Activated CD8-positive, alpha-beta memory T cell treated with anti-CD3 and anti-CD28 coated beads, Interleukin-2, amount 50 U/mL, for 1 hour (primary cell): Measurements from ENCODE around the gene CR1.
"Not testable (repeated sequence)": the region's sequence is repeated elsewhere in the genome, so short reads cannot be mapped to it uniquely, and the experiment has no call there.

Experiments used
- DNase-seq: peaks from one replicate; pipeline ENCODE4 v3.0.0-alpha.2; 2020; ENCODE audit errors: extremely low read depth

Gene CR1

DNA sequence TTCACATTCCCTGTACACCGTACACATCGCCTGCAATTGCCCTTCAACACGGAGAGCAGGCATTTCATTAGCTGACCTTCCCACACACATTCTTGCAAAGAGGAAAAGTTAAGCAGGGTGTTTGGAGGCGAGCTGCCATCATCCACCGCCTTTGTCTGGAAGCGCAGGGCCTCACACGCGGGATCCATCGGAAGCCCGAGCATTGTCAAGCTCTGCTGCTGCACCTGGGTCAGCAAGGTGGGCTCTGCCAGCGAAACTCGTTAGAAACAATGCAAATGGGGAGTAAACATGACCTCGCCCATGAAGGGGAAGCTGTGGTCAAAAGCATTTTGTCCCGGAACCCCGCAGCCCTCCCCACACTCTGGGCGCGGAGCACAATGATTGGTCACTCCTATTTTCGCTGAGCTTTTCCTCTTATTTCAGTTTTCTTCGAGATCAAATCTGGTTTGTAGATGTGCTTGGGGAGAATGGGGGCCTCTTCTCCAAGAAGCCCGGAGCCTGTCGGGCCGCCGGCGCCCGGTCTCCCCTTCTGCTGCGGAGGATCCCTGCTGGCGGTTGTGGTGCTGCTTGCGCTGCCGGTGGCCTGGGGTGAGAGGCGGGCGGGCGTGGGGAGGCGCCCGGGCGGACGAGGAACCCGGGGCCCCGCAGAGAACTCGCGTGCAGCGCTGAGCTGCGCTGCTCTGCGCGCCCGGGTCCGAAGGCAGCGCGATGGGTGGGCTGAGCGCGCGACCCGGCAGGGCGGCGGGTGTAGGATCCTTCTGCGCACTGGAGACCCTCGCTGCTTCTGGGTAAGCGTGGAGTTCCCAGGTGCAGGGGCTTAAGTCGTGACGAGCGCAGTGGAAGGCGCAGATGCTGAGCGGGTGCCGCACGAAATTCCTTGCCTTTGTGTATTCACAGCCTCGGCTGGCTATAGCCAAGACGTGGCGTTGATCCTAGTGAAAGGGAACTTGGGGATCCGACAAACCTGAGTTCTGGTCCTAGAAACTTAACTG is at the start of gene CR1:
Gene CR1 (plus strand): TSS at position 357 of the 992 bp plus-strand sequence. CDS start 111 bp downstream, at position 468.
- no peak for DNase-seq

GRCh38 chr1:207453710-207454045 is 42.3 kb upstream of the CR1 start:
- no peak for DNase-seq

DNA sequence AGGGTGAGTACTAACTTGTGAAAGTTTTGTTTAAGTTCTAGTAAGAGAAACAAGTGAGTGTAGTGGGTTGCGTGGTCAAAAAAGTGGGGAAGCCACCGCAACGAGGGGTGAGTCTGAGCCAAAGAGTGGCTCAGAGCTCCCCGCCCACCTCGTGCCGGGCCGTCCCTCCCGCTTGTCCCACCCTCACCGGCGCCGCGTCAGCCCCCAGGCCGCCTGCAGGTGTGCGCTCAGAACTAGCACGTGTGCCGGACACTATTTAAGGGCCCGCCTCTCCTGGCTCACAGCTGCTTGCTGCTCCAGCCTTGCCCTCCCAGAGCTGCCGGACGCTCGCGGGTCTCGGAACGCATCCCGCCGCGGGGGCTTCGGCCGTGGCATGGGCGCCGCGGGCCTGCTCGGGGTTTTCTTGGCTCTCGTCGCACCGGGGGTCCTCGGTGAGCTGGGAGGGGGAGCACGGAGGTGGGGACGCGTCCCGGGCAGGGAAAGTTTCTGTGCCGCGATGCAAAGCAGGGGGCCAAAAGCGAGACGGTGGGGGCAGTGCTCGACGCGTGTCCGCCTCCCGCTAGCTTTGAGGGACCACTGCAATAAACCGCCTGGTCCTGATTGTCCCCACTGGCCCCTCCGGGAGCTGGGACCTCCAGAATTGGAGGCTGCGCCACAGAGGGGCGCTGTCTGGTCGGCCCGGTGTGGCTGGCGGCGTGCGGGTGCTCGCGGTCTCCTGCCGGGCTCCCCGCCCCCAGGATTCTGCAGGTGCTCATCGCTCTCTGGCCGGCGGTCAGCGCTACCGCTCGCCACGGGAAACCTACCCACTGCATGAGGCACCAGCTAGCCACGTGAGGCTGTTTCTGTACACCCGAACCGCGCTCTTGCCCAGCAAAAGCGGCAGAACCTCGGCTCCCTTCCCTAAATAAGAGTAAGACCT is 41.7 kb upstream of the CR1 start, which contains the start of gene CR2:
Gene CR2 (plus strand): TSS at position 283 of the 919 bp plus-strand sequence. CDS start 91 bp downstream, at position 374.
- no peak for DNase-seq

DNA sequence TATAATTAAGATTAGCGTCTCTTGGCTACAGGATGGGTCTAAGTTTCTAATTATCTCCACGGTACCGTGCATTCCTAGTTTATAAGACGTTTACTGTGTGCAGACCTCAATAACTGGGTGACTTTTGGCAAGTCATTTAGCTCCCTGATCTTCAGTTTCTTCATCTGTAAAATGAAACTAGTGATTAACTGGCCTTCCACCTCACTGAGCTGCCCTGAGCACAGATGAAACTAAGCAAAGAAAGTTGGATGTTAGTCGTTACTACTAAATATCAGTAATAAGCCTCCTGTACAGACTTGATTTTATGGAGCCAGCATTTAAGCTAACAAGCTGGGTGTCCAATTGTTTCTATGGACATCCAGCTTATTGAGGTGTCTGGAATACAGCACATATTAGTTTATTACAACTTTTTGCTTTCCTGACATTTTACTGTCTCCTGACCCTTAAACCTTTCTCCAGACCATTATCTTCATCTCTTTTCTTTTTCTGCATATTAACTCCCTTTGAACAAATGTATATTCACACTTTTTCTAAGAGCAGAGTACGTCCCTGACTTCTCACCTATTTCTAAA is 40.7 kb upstream of the CR1 start:
- DNase-seq, result no peak

DNA sequence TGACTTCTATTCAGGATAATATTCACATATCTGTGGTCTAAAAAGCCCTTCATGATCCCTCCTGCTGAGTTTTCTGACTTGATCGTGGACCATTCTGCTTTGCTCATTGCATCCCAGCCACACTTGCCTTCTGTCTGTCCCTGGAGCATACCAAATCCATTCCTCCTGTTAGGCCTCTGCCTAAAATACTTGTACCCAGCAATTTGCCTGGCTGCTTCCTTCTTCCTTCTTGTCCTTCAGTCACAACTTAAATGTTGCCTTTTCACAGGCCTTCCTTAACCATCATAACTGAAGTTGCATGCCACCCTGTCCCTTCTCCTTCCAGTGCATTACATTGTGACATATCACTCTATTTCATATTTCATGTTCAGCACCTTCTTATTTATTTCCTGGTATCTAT is 37.5 kb upstream of the CR1 start:
- no peak for DNase-seq

GRCh38 chr1:207459008-207459407 is 36.9 kb upstream of the CR1 start:
- no peak for DNase-seq

- no peak for DNase-seq
Measured at GRCh38 chr1:207461649-207462048, 34.3 kb upstream of the CR1 start.

DNA sequence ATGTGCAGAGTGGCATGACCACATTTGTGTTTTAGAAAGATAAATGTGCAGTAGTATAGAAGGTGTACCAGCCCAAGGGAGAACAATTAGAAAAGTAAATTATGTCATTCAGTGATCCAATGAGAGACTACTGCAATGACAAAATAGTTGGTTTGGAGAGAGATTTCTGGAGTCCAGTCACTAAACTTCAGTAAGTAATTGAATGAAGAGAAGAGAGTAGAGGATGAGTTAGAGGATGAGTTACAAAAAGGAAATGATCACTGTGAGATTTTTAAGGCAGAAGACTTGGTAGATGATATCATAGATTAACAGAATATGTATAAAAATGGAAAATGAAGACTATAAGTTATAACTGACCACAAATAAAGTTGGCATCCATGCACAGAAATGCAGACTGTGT is 33.4 kb upstream of the CR1 start:
- DNase-seq, result no peak

DNA sequence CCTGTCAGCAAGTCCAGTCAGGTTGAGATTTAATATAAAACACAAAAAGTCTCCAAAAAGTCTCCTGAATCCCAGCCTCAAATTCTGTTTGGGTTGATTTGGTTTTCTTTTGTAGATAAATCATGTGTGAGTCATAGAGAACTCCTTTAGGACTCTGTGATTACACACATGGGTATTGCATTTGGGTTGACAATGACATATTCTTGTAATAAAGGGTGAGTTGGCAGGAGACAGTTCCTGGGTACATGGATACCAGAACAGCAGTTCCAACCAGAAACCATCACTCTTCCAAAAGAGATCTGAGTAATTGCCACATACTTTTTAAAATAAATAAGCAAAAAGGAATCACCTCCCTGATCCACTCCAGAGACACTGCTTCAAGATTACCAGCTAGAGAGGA is 32.9 kb upstream of the CR1 start:
- no peak for DNase-seq

- DNase-seq, result no peak
Measured at GRCh38 chr1:207463571-207463970, 32.4 kb upstream of the CR1 start.

GRCh38 chr1:207470927-207471326 is 25.0 kb upstream of the CR1 start:
- no peak for DNase-seq

GRCh38 chr1:207474210-207474609 is 21.7 kb upstream of the CR1 start:
- no peak for DNase-seq

DNA sequence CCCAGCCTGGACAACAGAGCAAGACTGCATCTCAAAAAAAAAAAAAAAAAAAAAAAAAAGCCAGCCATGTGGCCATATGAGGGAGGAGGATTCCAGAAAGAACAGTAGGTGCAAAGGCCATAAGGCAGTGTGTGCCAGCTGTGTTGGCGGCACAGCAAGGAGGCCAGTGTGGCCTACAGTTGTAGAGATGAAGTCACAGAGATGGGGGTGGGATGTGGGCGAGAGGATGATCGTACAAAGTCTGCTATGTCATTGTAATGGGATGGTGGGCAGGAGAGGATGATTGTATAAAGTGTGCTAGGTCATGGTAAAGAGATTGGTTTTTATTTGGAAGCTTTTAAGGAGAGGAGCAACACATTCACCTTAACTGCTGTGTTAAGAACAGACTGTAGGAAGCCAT is 9.8 kb upstream of the CR1 start:
- no peak for DNase-seq

DNA sequence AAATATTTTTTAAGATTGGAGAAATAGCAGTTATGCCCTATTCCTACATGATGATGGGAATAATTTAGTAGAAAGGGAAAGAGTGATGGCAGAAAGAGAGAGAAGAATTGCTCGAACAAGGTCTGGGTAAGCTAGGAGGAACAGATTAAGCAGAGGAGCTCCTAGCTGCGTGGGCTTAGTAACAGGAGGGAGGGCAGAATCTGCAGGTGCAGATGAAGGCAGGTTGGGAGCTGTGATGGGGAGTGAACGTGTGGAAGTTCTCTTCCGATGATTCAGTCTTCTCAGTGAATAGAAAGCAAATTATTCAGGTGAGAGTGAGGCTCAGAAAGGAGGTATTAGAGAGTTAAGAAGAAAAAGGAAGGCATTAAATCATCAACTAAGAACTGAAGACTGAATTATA is 8.3 kb upstream of the CR1 start:
- no peak for DNase-seq

- DNase-seq, result no peak
Measured at GRCh38 chr1:207493212-207493611, 2.7 kb upstream of the CR1 start.

DNA sequence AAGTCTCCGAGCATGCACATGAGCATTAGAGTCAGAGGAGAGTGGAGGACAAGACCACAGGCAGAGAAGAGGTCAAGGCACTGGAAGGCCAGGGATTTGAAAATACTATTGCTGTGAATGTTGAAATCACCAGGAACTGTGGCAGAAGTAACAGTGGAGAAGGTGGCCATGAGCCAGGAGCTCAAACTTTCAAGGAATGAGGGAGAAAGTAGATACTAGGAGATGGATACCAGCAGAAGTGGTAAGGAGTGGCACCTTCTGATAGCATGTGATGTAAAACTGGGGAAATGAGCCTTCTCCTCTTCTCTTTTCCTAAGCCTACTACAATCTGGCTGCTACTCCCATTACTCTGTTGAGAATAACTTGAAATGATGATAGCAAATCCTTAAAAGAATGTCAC is 1.8 kb upstream of the CR1 start:
- DNase-seq, result no peak

- not testable (repeated sequence) for DNase-seq
Measured at GRCh38 chr1:207495281-207495680, 676 bp upstream of the CR1 start.

GRCh38 chr1:207497941-207498340 is 2.0 kb downstream of the CR1 start:
- DNase-seq, result no peak

DNA sequence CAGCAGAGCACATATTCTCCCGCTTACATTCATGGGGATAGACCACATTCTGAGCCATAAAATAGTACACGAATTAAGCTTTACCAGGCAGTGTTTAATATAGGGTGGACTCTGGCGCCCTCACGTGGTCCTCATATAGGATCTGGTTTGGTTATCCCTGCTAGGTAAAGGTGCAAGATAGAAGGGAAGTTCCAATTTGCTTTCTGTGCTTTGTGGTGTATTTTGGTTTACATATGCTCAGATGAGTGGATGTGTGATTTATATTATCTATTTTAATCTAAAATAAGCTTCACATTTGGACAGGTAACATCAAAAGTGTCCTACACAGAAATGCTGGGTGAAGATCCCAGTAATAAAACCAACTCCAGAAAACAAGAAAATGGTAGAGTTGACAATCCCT is 3.6 kb downstream of the CR1 start:
- DNase-seq, result peak; percentile 40

- no peak for DNase-seq
Measured at GRCh38 chr1:207500306-207500705, 4.3 kb downstream of the CR1 start.

- no peak for DNase-seq
Measured at GRCh38 chr1:207501071-207501470, 5.1 kb downstream of the CR1 start.

GRCh38 chr1:207502726-207503125 is 6.8 kb downstream of the CR1 start:
- no peak for DNase-seq
